Ovary (tissue), 3 donors: Measurements from ENCODE around the gene CA5B.

ENCODE experiments used
- CTCF ChIP-seq, 3 donors: fragments of 450-650 bp in 2 of 3; fragments of 200-600 bp in 1 of 3; IDR thresholded peaks; one replicate each; pipeline versions ENCODE4 v1.5.1 to v1.8.0; 2016 to 2022; ENCODE audit warnings: antibody characterized with exemption in 3 of 3, mild to moderate bottlenecking in 1 of 3
- EP300 ChIP-seq: sonication (generic); formaldehyde crosslinking; IDR thresholded peaks from one replicate; pipeline ENCODE4 v1.6.1; 2017; ENCODE audit warnings: antibody characterized with exemption
- POLR2A ChIP-seq: fragments of 450-650 bp; IDR thresholded peaks from one replicate; pipeline ENCODE4 v1.6.1; 2017; ENCODE audit warnings: antibody characterized with exemption, mild to moderate bottlenecking, moderate library complexity
- donor health status: DM: no; HTN: no; CAD: no.

GRCh38 chrX:15739886-15740285 lies 1.8 kb downstream of the CA5B start:
- no peak for TF ChIP-seq CTCF (IDR thresholded peaks at IDR 0.05)
- TF ChIP-seq POLR2A: no peak
- no peak for TF ChIP-seq EP300
